Tibial nerve (tissue), 3 donors: Measurements from ENCODE around the gene NFATC3.

ENCODE experiments used
- POLR2A ChIP-seq, 2 donors: fragments of 450-650 bp; IDR thresholded peaks; one replicate each; pipeline ENCODE4 v1.6.1; 2017; ENCODE audit warnings: antibody characterized with exemption in 2 of 2, mild to moderate bottlenecking in 2 of 2, moderate library complexity in 2 of 2
- TF ChIP-seq, protein P1 (sequence below), 5 experiments: fragments of 200-600 bp in 3 of 5; fragments of 450-650 bp in 2 of 5; sonication (generic) in 3 of 5; IDR thresholded peaks; one replicate each; pipeline ENCODE4 v1.5.1; 2016 to 2019; ENCODE audit warnings: antibody characterized with exemption in 5 of 5, mild to moderate bottlenecking in 3 of 5, moderate library complexity in 2 of 5

DNA sequence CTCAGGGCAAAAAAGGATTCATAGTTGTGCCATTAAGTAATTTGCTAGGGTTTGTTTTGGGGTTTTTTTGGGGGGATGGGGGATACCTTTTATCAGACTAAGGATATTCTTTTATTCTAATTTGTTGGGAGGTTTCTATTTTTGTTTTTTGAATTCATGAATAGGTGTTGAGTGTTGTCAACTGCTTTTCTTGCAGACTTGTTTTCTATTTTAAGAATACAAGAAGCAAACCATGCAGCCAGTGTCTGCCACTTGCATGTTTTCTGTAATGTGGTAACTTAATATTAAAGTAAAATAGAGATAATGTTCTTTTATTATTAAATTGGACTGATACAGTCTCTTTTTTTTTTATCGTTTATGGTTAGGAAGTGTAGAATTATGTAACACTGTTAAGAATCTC lies 49.5 kb downstream of the NFATC3 start:
- TF ChIP-seq POLR2A (IDR thresholded peaks at IDR 0.05) = no peak
- TF ChIP-seq, protein P1, sequence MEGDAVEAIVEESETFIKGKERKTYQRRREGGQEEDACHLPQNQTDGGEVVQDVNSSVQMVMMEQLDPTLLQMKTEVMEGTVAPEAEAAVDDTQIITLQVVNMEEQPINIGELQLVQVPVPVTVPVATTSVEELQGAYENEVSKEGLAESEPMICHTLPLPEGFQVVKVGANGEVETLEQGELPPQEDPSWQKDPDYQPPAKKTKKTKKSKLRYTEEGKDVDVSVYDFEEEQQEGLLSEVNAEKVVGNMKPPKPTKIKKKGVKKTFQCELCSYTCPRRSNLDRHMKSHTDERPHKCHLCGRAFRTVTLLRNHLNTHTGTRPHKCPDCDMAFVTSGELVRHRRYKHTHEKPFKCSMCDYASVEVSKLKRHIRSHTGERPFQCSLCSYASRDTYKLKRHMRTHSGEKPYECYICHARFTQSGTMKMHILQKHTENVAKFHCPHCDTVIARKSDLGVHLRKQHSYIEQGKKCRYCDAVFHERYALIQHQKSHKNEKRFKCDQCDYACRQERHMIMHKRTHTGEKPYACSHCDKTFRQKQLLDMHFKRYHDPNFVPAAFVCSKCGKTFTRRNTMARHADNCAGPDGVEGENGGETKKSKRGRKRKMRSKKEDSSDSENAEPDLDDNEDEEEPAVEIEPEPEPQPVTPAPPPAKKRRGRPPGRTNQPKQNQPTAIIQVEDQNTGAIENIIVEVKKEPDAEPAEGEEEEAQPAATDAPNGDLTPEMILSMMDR (IDR thresholded peaks at IDR 0.05) = no peak
